NCI-H1092 treated with DMSO at 0.1 percent for 48 hours (cell line): ENCODE data around the gene PTPRZ1.

ENCODE experiments used
- DNase-seq: peaks from one replicate; lab custom pipeline; 2025; lab: John Stamatoyannopoulos, UW

The PTPRZ1 gene

DNA sequence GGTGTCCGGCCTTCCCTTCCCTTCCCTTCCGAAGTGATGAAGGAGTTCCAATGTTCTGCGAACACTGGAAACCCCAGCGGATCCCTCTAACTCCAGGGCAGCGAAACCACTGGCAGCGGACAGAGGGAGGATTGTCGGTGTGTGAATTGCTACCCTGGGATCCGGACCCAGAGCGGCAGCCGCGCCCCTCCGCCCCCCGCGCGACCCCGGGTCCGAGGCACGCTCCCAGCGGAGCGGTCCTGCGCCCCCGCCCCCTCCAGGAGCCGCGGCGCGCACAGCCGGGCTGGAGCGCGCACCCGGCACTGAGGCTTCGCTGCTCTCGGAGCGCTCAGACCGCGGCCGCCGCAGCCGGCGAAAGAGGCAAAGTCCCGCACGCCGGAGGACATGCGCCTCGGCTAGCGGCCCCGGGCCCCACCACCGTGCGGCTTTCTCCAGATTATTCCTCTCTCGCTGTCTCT, at the start of gene PTPRZ1:
PTPRZ1 (plus strand) TSS at position 331 of the 458 bp plus-strand sequence. CDS start 339 bp downstream, outside the sequence.
- peak; percentile 45 for DNase-seq

DNA sequence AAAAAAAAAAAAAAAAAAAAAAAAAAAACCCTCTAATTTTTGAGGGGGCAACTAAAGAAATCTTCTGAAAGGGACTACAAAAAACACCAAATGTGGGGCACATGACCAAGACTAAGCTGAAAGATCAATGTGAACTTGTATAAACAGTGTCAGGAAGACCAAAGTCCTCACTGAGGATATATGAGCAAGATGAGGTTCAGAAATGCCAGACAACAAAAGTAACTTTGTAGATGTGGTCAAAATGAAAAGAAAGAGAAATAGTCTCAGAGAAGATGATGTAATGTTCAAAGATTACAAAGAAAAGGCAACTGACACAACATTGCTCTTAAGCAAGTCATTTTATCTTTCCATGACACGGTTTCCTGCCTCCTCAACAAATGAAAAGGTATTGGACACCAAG, 48.7 kb upstream of the PTPRZ1 start:
- no peak for DNase-seq

DNA sequence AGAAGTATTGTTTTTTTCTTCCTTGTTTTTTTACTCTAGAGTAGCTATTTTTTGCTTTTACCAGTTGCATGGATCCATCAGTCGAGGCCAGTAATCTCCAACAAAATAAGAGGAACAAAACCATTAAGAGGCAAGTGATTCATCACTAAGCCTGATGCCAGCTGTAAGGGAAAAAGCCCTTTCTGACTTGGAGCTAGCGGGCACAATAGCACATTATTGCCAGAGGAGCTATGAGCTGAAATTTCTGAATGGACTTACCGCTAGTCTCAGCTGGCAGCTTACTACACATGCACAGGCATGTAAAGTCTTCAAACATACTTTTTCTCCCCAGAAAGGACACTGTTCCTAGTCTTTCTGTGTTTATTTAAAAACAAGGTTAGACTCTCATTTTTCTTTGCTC, 41.6 kb upstream of the PTPRZ1 start:
- DNase-seq = no peak

GRCh38 chr7:121831801-121832200, 41.2 kb upstream of the PTPRZ1 start:
- peak; percentile 36 for DNase-seq

DNA sequence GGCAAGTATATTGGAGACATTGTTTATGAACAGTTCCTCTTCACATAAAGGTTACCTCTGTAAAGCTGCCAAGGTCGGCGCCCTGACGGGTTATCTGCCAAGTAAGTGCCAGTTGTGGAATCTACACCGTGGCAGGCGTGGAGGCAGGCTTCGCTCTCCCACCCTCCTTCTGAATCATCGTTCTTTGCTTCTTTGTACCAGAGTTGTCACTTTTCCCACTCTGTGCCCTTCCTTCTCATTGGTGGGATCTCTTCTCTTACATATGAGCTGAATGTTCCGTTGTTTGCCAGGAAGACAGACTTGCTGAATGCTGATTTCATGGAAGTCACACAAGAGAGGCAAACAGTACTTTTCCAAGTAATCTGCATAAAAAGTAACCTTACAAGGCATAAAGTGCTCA, 40.6 kb upstream of the PTPRZ1 start:
- DNase-seq = peak; percentile 36

DNA sequence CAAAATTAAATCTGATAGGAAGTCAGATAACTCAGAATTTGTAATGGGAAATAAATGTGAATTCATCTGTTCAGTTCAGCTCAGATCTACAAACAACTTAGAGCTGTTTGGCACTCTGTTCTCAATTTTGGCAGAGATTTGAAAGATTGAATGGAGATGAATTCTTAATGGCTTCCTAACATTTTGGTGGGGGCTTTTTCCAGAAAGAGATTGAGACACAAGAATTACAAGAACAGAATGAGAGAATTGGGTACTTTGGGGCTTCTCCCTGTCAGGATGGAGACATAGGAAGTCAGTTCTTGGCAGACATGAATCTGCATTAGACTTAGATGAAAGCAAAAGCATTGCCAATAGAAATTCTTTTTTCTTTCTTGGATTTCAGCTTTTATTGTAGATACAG, 39.0 kb upstream of the PTPRZ1 start:
- no peak for DNase-seq

- no peak for DNase-seq
Measured at GRCh38 chr7:121837462-121837861, 35.5 kb upstream of the PTPRZ1 start.

GRCh38 chr7:121847041-121847440, 25.9 kb upstream of the PTPRZ1 start:
- no peak for DNase-seq

- DNase-seq = no peak
Measured at GRCh38 chr7:121853307-121853706, 19.7 kb upstream of the PTPRZ1 start.

- no peak for DNase-seq
Measured at GRCh38 chr7:121860953-121861352, 12.0 kb upstream of the PTPRZ1 start.

DNA sequence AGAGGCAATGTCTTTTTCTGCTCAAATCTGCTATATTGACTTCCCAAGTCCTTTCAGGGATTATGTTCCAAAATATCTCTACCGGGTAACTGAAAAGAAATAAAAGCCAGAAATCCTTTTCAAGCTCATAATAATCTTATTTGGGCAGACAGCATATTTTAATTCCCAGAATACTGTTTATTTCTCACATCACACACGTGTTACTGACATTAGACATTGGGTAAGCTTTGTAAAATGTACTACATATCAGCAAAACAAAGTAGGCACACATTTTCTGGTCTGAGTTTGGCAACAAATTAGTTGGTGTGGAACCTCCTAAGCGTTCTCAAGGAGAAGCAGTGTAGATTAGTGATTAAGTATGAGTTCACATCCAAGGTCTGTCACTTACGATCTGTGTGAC, 10.4 kb upstream of the PTPRZ1 start:
- no peak for DNase-seq

DNA sequence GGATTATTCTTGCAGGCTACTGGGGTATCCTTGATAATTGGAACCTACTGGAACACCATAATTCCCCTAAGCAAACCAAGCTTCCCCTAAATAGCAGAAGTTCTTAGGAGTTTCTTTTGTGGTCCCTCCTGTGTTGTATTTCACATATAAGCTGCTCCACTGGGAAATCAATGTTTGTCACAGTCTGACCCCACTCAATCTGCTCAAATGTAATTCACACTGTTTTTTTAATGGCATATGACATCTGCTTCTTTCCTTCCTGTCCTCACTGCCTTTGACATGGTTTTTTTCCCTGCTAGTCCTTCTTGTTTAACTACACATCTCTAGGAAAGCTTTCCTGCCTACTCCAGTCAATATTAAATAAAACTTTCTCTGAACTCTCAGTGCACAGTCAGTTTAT, 1.8 kb upstream of the PTPRZ1 start:
- no peak for DNase-seq

GRCh38 chr7:121873289-121874194, 581 bp downstream of the PTPRZ1 start:
- peak; percentile 45 for DNase-seq

DNA sequence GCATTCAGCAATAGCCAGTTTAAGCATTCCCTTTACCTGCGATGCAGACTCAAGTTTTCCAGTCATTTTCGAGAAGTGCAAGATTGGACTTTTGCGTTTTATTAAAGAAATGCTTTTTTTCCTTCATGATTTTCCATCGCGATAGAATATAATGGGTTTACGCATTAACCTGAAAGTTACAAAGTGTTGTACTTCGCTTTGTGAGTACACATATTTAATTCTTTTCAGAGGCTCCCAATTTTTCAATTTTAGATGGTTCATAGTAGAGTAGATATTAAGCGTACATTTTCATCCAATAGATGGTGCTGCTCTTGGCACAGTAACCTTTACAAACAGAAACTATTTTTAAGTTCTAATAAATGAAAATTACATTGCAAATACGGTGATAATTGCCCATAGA, 1.3 kb downstream of the PTPRZ1 start:
- DNase-seq = no peak

DNA sequence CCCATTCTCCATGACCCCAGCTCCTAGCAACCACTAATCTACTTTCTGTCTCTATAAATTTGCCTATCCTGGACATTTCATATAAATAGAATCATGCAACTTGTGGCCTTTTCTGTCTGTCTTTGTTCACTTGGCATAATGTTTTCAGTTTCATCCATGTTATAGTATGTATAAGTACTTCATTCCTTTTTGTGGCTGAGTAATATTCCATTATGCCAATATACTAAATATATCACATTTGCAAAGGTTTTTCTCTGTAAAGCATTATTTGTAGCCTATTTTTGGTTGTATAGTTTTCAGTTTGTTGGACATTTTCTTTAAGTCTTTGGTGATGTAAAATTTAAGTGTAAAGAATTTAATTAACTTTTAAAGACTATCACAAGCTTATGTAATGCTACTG, 2.2 kb downstream of the PTPRZ1 start:
- DNase-seq = no peak

DNA sequence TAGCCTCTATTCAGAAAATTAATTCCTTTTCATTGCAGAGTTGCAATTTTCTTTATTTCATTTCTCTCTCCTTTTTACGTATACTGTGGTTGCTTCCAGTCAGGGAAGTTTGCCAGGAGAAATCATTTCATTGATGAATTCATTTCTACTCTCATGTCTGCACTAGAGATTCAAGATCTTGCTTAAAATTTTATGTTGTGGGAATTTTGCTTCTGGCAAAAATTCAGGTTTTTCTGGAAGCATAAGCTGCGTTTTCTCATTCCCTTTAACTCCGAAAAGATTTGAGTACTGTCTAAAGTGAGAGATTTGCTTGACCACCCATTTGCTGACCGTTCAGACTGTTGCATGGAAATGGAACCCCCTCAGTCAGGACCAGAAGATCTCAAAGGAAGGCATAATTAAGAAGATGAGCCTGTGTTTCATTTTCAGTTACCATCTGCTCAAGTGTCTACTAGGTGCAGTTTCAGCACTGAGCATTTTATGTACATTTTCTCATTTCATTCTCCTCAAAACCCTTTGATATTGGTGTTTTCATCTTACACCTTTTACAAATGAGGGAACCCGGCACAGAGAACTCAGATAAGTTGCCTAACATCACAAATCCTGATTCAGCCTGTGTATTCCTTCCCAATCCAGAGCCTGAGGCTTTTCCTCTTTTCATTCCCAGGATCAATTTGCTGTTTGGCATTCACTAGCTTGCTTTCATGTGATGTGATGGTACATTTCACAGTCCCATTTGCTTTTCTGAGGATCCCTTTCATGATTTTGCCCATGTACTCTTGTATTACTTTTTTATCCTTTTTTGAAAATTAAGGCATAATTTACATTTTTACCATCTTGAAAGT, 3.9 kb downstream of the PTPRZ1 start:
- no peak for DNase-seq

DNA sequence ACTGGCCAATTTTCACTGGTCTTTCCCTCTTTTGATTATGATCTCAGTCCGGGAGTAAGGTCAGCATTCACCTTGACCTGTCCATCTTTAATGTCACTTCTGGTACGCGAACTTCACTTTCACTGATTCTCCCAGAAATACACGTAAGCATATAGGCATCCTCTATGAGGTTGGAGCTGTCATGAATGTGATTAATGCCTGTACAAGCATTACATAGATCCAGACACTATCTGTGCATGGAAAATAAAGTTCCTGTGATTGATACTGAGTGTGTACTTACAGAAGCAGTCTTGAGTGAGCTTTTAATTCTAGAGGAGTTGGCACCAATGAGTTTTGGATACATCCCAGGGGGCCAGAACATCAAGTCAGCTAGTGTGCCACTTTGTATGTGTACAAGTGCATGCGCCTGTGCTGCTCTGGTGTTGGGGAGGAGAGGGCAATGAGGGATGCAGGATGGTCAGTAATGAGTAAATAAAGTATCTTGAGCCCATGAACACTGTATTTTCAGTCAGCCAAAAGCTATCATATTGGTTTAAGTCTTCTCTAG, 6.0 kb downstream of the PTPRZ1 start:
- no peak for DNase-seq

- DNase-seq = no peak
Measured at GRCh38 chr7:121879544-121879943, 6.6 kb downstream of the PTPRZ1 start.

GRCh38 chr7:121882731-121883130, 9.8 kb downstream of the PTPRZ1 start:
- no peak for DNase-seq

- no peak for DNase-seq
Measured at GRCh38 chr7:121885166-121885920, 12.4 kb downstream of the PTPRZ1 start.

DNA sequence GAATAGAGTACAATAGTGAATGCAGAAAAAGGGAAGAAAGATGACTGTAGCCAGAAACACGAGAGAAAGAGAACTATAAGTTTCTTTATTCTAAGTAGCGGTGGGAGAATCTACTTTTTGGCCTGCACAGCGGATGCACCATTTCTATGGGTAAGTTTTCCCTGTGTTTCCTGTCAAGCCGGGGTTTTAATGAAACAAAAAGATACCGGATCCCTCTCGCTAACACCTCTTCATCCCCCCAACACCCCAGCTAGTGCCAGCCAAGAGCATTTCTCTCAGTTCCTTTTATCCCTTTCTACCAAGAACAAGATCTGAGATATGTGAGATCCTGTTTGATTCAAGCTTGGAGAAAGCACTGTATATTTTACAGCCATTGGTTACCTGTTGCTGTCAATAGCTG, 14.7 kb downstream of the PTPRZ1 start:
- no peak for DNase-seq

DNA sequence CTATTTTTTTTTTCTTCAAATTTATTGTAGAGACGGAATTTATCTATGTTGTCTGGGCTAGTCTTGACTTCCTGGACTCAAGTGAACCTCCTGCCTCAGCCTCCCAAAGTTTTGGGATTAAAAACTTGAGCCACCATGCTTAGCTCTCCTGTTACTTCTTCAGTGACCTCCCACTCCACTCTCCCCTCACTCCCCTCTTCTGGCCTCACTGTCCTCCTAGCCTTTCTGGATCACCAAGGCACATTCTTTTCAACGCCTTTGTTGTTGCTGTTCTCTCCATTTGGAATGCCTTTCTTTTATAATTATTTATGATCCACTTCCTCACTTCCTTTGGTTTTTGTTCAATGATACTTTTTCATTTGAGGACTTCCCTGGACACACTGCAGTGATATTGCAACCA, 17.9 kb downstream of the PTPRZ1 start:
- no peak for DNase-seq
